Right kidney (tissue), 1 donor: Measurements from ENCODE around the gene CACTIN.
"Not testable (repeated sequence)": the region's sequence is repeated elsewhere in the genome, so short reads cannot be mapped to it uniquely, and the experiment has no call there.

ENCODE experiments used
- DNase-seq: peaks from one replicate; pipeline ENCODE4 v3.0.0-alpha.2; 2016

CACTIN gene

DNA sequence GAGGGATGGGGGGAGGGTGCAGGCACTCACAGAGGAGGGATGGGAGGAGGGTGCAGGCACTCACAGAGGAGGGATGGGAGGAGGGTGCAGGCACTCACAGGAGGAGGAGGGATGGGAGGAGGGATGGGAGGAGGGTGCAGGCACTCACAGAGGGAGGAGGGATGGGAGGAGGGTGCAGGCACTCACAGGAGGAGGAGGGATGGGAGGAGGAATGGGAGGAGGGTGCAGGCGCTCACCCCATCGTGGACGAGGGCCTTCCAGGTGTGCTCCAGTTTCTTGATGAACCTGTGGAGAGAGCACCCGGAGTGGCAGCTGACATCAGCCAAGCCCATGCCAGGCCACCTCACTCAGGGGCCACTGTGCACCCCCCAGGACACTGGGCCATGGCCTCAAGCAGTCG lies 20.5 kb upstream of the CACTIN start:
- DNase-seq, result not testable (repeated sequence)

DNA sequence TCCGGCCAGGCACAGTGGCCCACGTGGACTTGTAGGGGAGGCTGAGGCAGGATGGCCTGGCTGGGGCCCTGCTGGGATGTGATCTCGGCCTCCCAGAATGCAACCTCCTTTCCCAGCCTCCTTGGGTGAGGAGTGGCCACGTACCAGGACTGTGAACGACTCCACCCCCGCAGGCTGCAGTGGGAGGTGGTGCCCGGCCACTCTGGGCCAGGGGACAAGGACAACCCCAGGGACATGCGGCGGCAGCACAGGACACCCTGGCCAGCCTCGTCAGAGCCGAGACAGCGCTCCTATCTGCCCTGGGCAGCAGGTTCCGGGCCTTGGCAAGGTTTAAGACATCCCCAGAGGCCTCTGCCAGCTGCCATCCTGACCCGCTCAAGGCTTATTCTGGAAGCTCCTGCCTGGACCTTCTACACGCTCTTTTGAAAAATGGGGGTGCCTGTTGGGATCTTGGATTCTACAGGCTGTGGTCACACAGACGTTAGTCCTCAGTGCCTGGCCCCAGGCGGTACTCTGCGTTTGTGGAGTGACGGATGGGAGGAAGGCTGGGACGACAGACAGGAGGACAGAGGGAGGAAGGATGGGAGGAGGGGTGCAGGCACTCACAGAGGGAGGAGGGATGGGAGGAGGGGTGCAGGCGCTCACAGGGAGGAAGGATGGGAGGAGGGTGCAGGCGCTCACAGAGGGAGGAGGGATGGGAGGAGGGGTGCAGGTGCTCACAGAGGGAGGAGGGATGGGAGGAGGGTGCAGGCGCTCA lies 19.9 kb upstream of the CACTIN start:
- DNase-seq, result no peak

DNA sequence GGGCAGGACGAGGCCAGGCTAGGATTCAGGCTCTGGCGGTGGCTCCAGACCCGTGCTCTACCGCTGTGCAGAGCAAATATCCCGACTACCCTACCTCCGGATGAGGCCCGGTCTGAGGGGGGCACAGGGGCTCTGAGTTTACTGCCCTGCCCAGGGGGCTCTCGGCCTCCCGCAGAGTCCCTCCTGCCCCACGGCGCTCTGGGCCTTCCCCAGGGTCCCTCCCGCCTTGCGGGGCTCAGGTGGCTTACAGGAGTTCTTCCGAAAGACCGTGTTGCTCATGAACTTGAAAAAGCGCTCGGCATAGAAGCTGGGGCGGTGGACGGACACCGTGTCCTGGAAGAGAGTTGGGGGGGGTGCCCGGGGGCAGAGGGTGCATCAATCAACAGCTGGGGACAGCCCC lies 19.1 kb upstream of the CACTIN start:
- DNase-seq, result no peak

DNA sequence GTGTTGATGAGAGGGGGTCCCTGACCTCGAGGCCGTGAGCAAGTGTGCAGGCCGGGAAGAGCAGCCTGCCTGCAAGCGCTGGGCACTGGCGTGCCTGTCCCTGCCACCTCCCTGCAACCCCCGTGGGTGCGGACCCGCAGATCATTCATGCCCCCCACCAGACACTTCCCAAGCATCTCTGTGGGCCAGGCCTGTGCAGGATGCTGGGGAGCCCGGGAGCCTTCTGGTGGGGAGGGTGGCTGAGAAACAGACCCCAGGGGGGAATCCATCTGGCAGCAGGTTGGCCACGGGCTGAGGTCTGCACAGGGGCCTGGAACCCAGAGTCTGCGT lies 18.4 kb upstream of the CACTIN start:
- DNase-seq, result no peak

DNA sequence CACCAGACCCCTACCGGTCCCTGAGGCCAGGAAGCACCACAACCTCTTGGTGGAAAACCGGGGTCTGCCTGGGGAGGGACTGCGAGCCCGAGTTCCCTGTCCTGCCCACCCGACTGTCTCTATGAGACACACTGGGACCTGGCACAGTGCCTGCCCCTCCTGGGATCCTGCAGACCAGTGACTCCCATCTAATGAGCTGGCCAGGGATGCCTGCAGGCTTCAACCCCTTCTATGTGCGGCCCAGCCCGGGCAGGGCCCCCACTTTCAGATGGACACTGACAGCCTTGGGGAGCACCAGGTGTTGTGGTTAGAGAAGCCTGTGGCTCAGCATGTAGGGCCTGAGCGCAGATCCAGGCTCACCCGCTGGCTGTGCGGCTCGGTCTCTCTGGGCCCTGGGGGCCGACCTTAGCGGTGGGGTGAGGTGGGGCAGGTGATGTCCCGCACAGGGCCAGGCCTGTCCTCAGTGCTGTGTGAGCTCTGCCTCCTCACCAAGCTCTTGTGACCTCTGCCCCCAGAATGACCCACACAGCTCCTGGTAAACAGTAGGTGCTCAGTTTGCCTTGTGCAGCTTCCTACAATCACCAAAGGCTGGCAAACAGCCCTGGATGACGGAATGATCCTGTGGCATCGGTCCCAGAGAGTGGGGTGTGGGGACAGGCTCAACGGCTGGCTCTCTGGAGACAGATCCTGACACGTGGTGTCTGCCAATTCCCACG lies 17.9 kb upstream of the CACTIN start:
- no peak for DNase-seq

DNA sequence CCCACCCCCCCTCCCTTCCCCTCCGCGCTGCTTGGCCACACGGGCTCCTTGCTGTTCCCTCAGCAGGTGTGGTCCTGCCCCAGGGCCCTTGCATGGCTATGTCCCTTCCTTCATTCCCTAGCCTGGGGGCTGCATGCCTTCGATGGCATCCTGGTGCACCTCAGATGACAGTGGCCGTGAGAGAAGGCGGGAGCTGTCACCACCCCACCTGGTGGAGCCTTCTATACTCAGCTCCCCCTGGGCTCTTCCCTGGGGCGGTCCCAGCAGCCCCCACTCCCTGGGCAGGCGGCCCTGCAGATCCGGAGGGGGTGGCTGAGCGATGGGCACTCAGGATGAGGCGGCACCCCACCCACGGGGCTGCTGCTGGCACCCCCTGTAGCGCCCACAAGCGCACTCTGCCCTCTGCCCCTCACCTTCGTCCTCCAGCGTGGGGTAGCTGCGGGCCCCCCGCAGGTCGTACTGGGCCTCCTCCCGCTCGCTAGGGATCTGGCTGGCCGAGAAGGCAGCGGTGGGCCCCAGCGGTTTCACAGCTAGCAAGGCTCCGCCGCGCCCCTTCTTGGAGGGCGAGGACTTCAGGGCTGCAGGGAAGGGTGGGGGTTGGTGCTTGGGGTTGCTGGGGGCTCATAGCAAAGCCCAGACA lies 17.2 kb upstream of the CACTIN start:
- DNase-seq, result no peak

DNA sequence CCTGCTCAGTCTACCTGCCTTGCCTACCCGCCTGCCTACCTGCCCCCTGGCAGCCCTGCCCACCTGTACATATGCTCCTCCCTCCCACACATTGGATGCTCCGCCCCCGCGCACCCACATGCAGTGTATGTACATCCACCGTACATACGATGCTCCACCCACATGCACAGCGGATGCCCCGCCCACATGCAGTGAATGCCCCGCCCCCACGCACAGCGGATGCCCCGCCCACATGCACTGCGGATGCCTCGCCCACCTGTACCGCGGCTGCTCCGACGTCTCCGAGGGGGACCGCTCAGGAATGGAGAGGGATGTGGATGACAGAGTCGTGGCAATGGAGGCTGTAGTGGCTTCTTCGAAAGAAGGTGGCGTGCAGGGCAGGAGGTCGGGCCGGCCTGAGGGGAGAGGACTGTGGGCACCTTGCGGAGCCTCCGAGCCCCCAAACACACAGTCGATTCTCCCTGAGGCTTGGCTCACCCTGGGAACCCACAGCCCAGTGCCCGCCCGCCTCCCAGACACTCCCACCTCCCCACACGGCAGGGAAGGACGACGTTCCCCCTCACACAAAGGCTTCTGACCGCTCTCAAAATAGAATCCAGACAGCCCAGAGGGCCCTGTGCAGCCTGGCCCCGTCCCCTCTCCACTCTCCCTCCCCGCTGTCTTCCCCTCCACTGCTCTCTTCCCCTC lies 16.5 kb upstream of the CACTIN start:
- no peak for DNase-seq

DNA sequence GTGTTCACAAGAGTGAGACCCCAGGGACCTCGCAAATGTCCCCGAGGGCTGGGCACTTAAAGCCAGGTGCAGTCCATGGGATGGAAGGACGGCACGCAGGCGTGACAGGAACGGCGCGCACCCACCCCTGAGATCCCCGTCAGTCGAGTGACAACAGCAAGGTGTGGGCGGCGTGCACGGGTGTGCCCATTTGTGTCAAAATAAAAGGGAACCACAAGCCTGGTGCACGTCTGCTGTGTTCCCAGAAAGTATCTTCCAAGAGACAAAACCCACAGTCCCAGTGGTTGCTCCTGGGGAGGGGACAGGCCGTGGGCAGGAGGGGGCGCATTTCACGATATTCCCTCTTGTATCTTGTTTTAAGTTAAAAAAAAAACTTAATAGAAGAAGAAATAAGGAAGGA lies 15.7 kb upstream of the CACTIN start:
- DNase-seq, result no peak

DNA sequence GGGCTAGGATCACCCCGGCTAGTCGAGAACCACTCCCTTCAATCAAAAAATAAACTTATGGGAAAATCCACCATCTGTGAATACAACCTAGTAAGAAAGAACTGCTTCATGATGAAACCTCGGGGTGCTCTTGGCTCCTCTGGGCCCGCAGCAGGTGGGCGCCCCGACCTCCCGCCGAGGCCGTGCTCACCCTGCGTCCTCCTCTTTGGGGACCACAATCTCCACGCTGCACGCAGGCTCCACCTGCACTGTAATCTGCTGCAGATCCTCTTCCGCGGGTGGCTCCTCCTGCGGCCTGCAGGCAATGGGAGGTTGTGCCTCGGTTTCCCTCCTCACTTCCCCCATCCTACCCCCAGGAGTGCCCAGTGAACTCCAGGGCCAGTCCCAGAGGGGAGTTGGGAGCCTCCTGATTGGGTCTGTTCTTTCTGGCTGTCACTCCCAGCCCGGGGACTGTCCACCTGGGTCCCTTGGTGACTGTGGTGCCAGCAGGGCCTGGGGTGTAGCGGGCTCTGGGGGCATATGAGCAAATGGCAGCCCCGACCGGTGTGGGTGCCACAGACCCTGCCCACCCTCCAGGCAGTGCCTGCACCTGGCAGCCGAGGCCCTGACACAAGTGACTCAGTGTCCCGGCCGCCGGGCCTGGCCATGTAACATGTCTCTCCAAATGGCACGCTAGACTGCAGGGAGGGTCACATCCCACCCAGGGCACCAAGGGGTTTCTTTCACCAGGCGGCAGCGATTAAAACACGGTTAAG lies 15.1 kb upstream of the CACTIN start:
- DNase-seq, result no peak

DNA sequence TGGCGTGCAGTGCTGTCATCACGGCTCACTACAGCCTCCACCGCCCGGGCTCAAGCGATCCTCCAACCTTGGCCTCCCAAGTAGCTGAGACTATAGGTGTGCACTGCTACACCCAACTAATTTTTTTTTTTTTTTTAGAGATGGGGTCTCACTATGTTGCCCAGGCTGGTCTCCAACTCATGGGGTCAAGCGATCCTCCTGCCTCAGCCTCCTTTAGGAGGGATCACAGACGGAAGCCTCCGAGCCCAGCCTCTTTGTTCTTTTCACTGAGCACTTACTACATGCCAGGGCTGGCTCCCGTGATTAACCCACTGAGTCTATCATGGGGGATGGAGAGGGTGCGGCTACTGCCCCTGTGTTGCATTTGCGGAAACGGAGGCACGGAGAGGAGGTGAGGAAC lies 12.9 kb upstream of the CACTIN start:
- no peak for DNase-seq

DNA sequence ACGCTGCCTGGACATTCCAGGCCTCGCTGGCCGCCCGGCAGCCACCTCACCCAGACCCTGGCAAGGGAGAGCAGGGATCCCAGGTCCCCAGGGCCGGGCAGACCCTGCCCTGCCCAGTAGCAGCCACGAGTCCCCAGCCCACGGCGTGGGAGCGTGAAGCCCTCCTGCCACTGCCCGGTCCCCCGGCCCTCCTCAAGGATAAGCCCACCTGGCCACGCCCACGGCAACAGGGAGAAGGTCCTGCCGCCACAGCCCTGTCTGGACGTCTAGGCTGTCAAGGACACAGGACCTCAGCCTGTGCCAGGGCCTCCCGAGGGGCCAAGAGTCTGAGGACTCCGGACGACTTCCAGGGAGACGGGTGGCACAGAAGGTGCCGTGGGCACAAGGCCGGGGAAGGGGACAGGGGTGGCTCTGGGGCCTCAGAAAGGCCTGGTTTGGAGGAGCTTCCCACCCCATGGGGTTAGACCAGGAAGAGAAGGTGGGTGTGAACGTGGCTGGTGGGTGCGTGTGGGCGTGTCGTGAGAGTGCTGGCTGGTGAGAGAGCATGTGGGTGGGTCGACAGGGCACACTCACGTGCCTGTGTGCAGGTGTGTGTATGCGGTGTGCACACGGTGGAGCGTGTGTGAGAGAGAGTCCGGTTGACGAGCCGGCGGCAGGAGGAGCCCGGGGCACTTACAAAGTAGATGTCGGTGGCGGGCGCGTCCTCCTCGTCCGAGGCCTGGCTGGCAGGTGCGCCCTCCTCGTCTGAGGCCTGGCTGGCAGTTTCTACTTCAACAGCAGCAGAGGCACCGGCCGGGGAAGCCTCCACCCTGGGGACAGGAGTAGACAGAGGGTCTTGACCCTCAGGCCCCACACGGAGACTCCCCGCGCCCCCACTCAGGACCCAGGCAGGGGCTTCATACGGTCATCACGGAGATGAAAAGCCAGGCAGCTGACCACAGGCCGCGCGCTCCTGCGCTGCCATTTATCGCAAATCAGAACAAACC lies 11.9 kb upstream of the CACTIN start:
- no peak for DNase-seq

DNA sequence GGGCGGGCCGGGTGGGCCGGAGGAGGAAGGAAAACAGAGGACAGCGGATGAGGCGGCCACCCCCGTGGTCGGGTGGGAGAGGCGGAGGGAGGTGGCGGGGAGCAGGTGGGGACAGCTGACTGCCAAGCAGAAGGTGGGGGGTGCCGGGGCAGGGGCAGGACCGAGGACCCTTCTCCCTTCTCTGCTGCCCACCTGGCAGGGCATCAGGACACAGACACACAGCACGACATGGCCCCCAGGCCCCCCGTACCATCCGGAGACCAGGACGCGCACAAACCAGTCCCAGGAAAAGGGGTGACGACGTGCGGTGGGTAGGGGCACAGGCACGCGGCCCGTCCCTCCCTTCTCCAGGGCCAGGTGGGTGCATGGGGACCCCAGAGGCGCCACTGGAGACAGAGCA lies 11.0 kb upstream of the CACTIN start:
- DNase-seq, result no peak

DNA sequence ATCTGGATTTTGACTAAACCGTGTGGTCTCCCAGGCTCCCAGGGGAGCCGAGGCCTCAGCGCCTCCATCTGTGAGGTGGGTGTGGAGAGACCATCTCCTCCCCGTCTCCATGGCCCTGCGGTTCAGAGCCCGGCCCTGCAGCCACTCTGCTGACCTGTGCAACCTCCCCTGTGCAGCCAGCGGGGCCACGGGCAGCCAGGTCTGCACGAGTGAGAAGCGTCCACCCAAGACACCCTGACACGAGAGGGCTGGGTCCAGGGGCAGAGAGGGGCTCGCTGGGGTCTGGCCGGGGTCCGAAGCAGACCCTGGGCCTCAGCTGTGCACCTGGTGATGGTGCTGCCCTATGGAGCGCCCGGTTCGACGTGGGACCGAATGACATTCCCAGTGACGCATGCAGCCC lies 10.4 kb upstream of the CACTIN start:
- no peak for DNase-seq

DNA sequence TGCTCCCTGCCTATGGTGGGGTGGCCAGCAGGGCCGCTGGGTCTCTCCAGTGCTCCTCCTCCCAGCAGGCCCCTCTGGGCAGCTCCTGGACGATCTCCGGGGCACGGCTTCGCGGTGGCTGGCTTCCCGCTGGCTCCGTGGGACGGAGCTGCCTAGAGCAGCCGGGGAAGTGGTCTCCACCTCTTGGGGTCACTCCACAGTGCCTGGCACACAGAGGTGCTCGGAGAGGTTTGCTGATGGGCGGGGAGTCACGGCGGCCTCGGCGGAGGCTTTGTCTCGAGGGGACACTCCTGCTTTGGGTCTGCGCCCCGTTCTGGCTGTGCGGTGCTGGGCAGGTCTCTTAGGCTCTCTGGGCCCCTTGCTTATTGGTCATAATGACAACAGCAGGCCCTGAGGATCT lies 9.9 kb upstream of the CACTIN start:
- DNase-seq, result no peak

DNA sequence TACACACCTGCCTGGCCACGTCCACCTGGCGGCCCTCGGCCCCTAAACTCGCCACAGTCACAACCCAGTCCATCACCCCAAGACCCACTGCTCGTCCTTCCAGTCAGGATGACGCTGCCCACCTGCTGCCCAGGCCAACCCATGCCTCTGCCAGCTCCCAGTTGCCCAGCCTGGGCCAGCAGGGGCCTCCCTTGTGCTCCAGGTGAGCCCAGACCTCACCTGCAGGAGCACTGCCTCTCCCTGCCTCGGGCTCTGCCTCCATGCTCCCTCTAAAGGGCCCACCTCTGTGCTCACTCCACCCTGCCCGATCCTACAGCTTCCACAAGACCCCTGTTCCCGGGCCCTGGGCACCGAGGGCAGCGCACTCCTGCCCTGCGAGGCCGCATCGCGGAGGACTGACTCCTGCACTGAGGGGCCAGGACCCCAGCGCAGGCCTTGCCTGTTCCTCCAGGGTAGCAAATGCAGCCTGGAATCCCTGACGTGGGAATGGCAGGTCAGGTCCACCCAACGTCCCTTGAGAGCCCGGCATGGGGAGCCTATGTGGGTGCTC lies 8.0 kb upstream of the CACTIN start:
- DNase-seq, result no peak

DNA sequence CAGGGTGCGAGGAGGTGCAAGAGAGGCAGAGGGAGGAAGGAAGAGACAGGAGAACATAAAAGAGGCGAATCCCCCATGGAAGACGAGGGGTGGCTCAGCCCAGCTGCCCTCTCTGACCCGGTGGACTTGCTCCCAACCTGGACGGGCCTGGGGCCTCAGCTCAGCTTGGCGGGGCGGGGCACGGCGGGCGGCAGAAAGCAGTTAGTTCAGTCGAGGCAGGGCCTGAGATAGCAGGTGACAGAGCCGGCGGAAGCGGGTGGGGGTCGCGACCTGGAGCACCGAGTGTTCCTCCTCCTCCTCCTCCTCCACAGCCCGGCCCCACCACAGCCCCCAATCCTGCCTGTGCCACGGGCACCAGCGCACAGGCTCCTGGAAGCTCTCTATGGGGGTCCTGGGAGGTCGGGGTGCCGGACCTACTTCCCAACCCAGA lies 7.0 kb upstream of the CACTIN start:
- no peak for DNase-seq

DNA sequence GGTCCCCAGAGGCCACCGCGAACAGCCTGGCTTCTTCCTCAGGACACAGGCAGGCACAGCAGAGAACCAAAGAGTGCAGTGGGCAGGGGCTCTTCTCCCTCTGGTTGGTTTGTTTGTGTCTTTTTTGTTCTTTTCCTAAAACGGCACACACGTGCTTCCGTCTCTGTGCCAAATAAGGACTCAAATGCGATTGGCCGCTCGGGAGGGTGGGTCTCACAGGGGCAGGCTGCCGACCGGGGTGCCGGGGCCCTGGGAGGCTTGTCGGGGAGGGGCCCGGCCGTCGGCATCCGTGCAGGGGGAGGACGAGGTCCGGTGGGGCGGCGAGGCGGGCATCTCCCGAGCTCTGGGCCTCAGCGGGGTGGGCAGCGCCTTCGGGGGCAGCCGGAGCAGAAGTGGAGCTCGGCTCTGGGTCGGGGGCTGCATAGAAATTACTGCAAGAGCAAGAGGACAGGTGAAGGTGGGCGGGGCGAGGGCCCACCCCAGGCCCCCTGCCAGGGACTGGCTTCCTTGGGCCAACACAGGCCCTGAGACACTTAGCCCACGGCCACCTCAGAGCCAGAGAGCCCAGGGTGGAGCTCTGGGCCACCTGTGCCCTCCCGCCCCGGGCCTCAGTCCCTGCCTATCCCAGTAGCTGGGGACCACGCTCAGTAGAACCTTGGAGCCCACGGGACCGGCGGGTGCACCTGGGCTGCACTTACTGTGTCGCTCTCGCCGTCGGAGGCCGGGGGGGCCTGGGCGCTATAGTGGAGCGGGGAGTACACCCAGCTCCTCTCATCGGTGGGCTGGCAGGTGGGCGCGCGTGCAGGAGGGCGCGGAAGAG lies 6.4 kb upstream of the CACTIN start:
- no peak for DNase-seq

DNA sequence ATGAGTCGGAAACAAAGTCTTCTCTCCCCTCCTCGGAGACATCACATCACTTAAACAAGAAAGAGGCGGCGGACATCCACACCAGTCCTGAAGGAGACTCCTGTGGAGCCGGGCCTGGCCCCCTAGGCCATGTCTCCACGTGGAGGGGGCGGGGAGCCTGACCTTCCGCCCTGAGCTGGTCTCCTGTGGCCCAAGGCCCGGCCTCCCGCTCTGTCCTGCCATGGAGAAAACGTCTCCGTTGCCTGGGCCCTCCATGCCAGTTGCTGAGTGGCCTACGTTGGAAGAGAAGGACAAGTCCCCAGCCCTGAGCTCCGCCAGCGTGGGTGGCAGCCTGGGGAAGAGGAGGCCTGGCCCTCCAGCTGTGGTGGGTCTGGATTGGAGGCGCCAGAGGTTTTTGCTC lies 5.5 kb upstream of the CACTIN start:
- no peak for DNase-seq

DNA sequence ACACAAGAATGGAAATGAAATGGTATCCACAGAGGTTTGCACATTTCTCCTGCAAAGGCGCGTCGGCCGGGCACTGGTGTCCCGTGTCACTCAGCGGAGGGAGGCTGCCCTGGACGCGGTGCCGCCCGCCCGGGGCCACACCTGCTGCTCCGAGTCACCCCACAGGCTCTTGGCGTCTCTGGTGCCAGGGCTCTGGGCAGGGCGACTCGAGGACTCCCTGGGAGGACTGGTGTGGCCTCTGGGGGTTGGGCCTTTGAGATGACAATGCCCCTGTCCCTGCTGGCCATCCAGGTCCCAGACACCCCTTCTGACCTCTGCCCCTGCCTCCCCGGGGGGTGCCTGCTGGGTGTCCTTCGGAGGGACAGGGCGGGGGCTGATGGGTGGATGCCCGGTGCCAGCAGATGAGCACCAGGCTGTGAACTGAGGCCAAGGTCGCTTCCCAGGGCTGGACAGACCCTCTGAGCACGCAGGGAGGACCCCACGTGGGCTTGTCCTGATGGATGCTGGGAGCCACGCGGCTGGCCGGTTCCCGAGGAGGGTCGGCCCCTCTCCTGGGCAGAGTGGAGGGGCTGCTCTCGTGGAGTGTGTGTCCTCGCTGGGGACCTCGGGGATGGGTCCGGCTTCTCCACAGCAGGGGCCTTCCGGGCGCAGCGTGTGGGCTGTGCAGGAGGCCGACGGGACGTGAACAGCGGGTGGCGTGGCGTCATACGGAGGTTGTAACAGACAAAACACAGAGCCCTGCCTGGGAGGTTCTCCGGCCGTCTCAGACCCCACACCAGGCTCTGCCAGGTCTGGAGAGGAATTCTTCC lies 4.7 kb upstream of the CACTIN start:
- no peak for DNase-seq
